Activated T-cell treated with anti-CD3 and anti-CD28 coated beads for 48 hours (primary cell): ENCODE data around the gene LRP1.

Experiments
- DNase-seq: peaks from one replicate; pipeline ENCODE4 v3.0.0-alpha.2; 2020; ENCODE audit warnings: low read depth

Gene LRP1

DNA sequence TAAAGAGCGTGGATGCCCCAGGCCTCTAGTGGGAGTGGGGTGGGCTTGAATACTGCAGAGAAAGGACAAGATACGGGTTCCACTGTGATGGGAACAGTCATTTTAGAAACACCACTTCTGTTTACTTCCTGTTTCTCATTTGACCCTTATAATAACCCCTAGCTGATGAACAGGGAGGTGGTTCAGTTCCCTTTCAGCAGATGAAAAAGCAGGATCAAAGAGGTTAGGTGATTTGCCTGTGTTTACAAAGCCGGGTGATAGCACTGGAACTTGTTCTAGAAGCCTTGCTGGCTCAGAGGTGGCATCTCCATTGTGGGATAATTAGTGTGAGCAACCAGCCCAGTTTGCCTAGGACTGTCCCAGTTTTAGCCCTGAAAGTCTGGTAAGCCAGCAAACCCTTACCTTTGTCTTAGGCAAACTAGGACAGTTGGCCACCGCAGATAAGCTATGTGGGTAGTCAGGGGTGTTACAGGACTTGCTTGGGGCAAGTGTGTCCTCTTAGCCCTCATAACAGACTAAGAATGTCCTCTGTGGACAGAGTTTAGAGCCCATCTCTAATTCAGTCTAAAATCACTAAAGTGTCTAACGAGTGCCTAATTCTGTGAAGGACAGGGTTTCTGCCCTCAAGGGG lies 26.6 kb downstream of the LRP1 start:
- DNase-seq: no peak

DNA sequence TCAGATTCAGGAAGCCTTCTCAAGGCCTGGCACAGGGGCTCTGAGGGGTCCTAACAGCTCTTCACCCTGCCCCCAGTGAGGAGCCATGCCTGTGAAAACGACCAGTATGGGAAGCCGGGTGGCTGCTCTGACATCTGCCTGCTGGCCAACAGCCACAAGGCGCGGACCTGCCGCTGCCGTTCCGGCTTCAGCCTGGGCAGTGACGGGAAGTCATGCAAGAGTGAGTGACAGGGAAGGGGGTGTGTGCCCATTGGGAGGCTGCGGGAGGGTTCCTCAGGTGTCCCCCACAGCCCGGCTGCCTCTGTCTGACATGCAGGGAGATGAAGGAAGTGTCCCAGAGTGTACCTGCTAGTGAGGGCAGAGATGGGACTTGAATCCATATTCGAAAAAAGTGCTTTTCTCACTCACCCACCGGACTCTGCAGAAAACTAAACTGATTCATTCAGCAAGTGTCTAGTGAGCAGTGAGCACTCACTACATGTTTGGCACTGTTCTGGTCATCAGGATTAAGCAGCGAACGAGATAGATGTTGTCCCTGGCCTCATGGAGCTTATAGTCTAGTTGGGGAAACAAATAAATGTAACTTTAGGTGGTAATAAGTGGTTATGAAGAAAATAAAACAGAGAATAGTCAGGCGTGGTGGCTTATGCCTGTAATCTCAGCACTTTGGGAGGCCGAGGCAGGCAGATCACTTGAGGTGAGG lies 28.6 kb downstream of the LRP1 start:
- no peak for DNase-seq

DNA sequence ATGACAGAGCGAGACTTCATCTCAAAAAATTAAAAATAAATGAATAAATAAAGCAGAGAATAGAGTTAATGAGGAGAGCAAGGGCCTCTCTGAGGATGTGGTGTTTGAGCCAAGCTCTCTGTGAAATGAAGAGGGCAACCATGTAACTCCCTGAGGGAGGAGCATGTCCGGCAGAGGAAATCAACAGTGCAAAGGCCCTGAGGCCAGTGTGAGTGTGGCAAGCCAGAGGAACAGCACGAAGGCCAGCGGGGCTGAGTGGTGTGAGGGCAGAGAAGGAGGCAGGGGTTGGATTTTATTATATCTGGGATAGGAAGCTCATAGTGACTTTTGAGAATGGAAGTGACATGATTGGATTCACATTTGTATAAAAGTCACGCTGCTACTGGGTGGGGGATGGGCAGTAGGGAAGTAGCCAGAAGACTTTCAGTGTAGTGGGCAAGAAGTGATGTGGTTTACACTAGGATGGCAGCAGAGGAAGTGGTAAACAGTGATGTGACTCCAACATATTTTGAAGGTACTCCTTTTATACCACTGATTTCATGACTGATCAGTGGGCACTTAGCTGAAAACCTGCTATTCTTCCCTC lies 29.4 kb downstream of the LRP1 start:
- DNase-seq: no peak

DNA sequence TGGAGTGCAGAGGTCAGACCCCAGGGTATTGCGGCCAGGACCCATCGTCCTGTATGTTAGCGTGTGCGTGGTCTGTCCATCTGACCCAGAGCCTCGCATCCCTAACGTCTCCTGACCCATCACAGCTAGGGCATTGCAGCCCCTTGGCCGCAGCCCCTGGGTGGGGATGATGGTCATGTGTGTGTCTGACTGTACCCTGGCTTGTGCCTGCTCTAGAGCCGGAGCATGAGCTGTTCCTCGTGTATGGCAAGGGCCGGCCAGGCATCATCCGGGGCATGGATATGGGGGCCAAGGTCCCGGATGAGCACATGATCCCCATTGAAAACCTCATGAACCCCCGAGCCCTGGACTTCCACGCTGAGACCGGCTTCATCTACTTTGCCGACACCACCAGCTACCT lies 29.9 kb downstream of the LRP1 start:
- DNase-seq: no peak

DNA sequence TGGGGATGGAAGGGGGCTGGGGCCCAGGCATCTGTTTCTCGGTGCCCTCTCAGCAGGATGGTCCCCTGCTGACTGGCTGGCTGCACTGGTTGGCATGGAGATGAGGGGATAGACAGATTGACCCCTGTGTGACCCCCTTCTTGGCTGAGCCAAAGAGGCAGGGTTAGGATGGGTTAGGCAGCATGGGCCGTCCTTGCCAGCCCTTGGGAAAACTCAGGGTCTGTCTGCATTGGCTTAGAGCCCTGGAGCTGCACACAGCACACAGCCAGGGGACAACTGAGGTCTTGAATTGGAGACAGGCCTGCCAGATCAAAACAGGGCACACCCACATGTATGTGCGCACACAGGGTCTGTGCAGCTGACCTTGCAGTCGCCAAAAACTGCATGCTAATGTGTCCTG lies 30.4 kb downstream of the LRP1 start:
- DNase-seq: no peak

DNA sequence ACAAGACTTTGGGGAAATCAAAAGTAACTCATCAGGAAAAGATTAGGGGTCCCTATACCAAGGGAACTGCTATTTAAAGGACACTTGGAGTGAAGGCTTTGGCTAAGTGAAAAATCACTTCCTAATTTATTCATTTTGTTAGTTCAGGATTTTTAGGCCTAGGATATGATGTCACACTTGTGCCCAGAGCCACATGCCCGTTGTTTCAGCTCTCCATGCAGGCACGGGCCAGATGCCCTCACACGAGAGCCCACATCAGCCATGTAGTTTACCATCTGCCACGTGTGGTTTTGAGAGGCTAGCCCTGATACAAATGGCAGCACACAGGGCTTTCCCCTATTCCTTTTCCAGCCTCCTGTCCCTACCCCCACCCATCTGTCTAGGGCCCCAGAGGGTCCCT lies 31.0 kb downstream of the LRP1 start:
- no peak for DNase-seq

DNA sequence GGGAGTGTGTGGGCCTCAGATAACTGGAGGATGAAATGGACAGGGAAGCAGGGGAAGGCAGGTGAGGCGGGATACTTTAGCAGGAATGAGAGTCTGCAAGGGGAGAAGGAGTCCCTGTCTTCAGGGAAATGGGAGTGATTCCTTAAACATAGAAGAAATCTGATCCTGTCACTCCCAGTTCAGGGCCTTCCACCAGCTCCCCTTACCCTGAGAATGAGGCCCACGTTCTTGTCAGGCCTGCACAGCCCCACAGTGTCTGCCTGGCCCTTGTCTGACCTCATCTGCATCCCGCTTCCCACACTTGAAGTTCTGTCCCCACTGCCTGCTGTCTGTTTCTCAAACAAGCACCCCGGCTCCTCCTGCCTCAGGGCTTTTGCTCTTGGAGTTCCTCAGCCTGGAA lies 31.8 kb downstream of the LRP1 start:
- no peak for DNase-seq

DNA sequence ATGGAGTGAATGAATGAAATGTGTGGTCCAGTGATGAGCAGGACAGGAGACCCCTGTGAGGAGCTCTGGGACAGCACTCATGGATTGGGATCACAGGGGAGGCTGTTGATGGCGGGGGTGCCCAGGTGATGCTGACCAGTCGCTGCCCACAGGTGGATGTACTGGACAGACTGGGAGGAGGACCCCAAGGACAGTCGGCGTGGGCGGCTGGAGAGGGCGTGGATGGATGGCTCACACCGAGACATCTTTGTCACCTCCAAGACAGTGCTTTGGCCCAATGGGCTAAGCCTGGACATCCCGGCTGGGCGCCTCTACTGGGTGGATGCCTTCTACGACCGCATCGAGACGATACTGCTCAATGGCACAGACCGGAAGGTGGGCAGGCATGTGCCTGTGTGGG lies 32.5 kb downstream of the LRP1 start:
- no peak for DNase-seq

DNA sequence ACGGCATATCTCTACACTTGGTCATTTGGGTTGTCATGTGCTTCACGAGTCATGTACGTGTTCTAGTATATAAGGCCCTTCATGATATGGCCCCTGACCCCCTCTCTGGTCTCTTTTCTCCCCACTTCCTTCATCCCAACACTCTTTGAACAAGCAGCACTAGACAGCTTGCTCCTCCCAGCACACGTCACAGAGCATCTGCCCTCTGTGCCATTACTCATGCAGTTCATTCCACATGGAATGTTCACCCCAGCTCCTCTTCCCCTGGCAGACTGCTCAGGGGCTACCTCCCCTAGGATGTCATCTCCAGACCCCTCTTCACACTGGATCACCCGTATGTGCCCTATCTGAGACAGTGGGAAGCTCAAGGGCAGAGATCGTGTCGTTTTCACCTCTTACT lies 33.2 kb downstream of the LRP1 start:
- no peak for DNase-seq

DNA sequence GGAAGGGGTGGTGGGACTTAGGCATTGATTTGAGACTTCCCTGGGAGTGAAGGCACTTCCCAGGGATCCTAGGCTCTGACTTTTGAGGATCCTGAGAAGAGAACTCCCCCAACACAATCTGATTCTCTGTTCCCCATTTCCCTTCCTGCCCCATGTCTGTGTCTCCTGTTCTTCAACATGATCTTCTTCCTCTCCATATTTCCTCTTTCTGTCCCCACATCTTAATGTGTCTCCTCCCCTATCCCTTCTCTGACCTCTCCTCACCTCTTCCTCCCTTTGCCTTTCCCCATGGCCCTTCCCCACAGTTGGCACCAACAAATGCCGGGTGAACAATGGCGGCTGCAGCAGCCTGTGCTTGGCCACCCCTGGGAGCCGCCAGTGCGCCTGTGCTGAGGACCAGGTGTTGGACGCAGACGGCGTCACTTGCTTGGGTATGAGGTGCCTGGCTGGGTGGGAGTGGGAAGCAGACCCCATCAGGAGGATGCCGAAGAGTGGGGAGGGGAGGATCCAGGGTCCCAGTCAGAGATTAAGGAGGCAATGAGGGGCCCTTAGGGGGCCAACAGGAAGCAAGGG lies 34.4 kb downstream of the LRP1 start:
- DNase-seq: no peak

DNA sequence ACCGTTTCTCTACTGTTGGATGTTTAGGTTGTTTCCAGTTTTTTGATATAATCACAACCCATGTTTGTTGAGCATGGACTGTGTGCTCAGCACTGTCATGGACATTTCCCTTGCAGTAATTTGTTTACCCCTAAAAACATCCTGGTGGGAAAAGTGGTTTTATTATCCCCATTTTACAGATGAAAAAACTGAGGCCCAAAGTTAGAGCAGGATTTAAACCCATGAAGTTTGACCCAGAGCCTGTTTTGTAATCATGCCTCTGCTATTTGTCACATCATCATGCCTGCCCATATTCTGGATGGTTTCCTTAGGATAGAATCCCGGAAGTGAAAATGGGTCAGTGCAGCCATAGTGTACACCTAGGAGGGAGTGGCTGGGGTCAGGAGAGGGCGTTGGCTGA lies 36.2 kb downstream of the LRP1 start:
- DNase-seq: no peak

DNA sequence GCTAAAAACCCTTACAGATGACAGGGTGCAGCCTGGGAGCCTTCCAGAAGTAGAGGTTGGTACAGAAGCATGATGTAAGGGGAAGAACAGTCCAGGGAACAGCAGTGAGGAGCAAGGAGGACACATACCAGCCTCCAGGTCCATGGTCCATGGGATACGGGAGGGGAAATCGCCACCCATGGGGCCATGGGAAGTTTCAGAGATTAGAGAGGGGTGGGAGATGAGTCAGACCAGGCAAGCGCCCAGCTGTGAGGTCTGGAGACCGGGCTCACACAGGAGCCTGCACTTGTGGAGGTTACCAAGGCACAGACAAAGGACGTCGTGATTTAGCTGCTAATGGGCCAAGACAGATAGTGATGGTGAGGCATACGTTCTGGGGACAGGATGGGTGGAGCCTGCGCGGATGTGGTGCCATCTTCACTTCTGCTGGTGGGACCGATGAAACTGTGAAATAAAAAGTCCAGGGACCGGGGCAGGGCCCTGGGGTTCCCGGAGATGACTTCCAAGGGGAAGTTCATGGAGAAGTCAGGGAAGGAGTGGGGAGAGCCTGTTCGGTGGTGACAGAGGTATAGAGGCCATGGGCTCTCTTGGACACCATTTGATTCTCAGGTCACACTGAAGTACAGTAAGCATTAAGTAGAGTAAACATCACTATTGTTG lies 36.8 kb downstream of the LRP1 start:
- no peak for DNase-seq

DNA sequence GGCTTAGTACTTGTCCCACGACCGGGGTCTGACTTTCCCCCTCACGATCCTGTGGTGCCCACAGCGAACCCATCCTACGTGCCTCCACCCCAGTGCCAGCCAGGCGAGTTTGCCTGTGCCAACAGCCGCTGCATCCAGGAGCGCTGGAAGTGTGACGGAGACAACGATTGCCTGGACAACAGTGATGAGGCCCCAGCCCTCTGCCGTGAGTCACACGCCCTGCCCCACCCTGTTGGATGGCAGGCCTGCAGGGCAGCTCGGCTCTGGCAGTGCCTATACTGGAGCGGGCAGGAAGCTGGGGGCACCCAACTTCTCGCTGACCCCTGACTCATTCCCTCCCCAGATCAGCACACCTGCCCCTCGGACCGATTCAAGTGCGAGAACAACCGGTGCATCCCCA lies 37.5 kb downstream of the LRP1 start:
- DNase-seq: no peak

DNA sequence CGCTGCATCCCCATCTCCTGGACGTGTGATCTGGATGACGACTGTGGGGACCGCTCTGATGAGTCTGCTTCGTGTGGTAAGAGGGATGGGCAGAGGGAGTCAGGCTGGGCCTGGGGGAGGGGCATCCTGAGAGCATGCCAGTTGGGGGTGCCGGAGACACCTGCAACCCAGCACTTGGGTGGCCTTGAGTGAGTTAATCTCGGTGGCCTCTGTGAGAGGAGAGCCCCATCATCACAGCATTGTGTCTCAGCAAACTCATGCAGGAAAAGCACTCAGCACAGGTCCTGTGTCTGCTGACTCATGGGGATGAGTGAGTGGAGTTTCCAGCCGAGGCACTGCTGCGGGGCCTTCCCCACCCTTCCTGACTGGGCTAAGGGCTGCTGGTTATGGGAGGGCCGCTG lies 38.7 kb downstream of the LRP1 start:
- peak; percentile 50 for DNase-seq

DNA sequence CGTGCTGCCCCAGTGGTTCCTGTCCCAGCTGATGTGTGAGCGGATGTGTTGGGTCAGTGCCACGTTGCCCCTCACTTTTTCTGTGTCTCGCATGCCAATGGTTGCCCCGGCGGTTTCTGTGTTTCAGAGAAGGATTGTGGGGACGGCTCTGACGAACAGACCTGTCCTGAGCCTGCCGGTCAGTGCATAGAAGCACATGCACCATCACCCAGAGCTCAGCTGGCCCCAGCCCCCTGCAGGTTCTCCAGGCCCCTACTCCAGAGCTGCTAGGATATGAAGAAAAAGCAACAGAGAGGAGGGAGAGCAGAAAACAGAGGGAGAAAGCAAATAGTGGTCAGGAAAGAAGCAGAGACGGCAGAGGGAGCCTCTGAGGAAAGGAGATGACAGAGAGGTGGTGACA lies 39.8 kb downstream of the LRP1 start:
- DNase-seq: no peak

DNA sequence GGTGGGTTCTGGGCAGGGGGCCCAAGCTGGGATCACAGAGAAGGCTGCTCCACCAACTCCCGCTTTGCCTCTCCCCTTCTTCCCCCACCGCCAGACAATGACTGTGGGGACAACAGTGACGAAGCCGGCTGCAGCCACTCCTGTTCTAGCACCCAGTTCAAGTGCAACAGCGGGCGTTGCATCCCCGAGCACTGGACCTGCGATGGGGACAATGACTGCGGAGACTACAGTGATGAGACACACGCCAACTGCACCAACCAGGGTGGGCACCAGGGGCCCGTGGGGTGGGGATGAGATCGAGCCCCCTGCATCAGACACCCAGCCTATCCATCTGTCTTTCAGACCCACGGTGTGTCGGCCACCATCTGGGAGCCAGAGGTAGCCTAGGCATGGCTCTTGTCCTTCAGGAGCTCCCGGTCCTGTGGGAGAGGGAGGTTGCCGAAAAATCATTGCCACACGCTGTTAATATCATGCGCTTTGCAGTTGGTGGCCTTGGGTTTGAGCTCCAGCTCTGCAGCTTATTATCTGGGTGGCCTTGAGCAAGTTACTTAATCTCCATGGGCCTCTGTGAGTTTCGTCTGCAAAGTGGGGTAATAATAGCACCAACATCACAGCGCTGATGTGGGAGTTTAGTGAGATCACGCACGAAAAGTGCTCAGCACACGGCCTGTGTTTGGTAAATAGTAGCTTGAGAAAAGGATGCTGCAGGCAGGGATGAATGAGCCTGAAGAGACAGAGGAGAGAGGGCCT lies 40.9 kb downstream of the LRP1 start:
- DNase-seq: no peak

DNA sequence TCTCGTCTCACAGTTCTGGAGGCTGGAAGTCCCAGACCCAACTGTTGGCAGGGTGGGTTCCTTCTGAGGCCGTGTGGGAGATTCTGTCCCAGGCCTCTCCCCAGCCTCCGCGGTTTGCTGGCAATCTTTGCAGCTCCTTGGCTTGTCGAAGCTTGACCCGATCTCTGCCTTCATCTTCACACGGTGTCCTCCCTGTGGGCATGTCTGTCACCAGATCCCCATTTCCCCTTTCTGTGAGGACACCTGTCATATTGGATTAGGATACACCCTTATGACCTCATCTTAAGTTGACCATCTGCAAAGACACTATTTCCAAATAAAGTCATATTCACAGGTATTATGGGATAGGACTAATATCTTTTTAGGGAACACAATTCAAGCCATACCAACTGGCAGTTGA lies 41.7 kb downstream of the LRP1 start:
- DNase-seq: no peak

DNA sequence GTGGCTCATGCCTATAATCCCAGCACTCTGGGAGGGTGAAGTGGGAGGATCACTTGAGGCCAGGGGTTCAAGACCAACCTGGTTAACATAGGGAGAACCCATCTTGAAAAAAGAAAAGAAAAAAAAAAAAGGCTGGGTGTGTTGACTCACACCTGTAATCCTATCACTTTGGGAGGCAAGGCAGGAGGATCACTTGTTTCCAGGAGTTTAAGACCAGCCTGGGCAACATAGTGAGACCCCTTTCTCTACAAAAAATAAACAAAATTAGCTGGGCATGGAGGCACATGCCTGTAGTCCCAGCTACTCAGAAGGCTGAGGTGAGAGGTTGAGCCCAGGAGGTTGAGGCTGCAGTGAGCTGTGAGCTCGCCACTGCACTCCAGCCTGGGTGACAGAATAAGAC lies 42.1 kb downstream of the LRP1 start:
- DNase-seq: no peak

DNA sequence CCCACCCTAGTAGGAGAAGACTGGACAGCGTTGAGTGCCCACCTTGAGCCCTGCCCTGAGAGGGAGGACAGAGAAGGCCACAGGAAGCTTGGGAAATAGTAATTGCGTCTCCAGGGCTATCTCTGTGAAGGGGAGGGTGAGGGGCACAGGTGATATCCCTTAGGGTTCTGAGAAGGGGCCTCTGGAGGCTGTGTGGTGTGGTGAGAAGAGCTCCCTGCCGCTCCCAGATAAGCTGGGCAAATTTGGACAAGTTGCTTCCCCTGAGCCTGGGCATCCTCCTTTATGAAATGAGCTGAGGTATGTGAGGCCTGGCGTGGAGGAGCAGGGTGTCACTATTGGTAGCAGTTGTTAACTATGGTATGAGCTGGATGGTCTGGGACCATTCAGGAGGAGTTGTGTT lies 42.6 kb downstream of the LRP1 start:
- DNase-seq: no peak

DNA sequence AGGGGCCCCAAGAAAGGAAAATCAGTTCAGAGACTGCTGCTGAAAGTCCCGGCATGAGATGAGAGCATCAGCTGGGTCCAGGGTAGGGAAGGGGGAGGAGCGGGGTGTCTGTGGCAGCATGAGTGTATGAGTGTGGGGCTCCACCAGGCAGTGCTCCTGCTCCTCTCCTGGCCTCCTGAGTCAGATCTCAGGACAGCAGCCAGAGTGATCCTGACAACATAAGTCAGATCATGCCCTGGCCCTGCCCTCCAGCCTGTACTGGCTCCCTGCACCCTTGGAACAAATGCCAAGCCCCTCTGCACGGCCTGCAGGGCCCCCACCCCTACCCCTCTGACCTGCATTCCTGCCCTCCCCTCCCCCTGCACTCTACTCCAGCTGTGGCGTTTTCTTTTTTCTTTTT lies 43.4 kb downstream of the LRP1 start:
- DNase-seq: no peak

DNA sequence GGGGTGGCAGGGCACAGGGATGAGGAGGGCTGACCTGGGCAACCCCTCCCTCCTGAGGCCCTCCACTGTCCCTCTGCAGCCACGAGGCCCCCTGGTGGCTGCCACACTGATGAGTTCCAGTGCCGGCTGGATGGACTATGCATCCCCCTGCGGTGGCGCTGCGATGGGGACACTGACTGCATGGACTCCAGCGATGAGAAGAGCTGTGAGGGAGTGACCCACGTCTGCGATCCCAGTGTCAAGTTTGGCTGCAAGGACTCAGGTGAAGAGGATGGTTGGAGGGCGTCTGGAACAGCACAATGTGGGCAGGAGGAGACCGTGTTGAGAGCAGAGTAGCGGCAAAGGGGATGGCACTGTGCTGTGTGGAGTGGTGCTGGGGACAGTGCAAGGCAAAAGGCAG lies 44.8 kb downstream of the LRP1 start:
- DNase-seq: peak; percentile 5

DNA sequence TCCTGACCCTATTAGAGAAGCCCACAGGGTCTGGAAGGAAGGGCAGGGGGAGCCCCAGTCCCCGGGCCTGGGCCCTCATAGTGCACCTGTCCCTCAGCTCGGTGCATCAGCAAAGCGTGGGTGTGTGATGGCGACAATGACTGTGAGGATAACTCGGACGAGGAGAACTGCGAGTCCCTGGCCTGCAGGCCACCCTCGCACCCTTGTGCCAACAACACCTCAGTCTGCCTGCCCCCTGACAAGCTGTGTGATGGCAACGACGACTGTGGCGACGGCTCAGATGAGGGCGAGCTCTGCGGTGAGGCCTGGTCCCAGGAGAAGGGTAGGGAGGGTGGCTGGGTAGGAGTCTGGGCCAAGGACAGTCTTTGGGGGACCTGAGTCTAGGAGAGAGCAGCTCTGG lies 45.4 kb downstream of the LRP1 start:
- DNase-seq: no peak
